Measurements from ENCODE around the gene CCDC146.

DNA sequence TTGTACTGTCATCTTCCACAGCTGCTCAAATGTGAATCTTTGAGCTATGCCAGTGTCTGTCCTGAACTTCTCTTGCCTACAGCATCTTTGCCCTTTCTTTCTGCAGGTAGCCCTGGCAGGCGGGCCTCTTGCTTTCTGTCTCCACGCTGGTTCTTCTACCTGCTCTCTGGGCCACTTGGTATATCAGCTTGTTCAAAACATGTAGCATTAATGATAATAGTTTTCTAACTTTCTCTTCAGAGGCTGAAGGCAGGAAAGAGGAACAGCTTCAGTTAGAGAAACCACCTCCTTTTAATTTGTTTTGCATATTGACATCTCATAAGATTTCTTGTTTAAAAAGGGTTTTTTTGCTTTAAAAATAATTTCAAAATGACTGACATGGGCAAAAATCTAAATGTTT is 78.1 kb downstream of the CCDC146 start:
- TF ChIP-seq, protein P1, sequence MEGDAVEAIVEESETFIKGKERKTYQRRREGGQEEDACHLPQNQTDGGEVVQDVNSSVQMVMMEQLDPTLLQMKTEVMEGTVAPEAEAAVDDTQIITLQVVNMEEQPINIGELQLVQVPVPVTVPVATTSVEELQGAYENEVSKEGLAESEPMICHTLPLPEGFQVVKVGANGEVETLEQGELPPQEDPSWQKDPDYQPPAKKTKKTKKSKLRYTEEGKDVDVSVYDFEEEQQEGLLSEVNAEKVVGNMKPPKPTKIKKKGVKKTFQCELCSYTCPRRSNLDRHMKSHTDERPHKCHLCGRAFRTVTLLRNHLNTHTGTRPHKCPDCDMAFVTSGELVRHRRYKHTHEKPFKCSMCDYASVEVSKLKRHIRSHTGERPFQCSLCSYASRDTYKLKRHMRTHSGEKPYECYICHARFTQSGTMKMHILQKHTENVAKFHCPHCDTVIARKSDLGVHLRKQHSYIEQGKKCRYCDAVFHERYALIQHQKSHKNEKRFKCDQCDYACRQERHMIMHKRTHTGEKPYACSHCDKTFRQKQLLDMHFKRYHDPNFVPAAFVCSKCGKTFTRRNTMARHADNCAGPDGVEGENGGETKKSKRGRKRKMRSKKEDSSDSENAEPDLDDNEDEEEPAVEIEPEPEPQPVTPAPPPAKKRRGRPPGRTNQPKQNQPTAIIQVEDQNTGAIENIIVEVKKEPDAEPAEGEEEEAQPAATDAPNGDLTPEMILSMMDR (IDR thresholded peaks at IDR 0.05): no peak
- no peak for TF ChIP-seq POLR2A (IDR thresholded peaks at IDR 0.05)

Measured in right lobe of liver (tissue), 4 donors.